HG02885 (cell line): ENCODE measurements around the gene EGFLAM.

Experiments used
- ATAC-seq: cut with Tn5 transposase; IDR thresholded peaks from one replicate; pipeline ENCODE4 v1.9.1; 2021; ENCODE audit warnings: mild to moderate bottlenecking; ENCODE audit not compliant: unreplicated experiment, poor library complexity

Gene EGFLAM

DNA sequence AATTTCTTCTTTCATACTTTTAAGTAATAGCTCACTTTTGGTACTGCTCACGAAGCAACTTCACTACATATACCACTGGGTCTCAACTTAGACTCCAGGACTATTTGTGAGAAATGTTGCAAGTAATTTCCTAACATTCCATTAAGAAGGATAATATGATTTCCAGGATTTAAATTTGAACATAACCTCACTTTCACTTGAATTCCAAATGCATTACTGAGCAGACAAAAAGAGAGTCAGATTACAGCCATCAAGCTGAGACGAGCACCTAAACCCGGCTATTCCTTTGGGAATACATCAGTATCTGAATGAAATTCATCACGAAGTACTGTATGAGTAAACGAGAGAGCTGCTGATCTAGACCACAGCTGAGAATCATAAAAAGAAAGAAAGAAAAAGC lies 250.8 kb downstream of the EGFLAM start:
- ATAC-seq, result no peak
